ENCODE data around the gene PTPN21.
A peak's percentile ranks its signal among the peaks of the same experiment; 100 is the strongest.

PTPN21 gene

GRCh38 chr14:88463318-88463717 is 91.5 kb downstream of the PTPN21 start:
- DNase-seq = no peak

GRCh38 chr14:88454886-88455285 is 99.9 kb downstream of the PTPN21 start:
- peak; percentile 12 for DNase-seq

DNA sequence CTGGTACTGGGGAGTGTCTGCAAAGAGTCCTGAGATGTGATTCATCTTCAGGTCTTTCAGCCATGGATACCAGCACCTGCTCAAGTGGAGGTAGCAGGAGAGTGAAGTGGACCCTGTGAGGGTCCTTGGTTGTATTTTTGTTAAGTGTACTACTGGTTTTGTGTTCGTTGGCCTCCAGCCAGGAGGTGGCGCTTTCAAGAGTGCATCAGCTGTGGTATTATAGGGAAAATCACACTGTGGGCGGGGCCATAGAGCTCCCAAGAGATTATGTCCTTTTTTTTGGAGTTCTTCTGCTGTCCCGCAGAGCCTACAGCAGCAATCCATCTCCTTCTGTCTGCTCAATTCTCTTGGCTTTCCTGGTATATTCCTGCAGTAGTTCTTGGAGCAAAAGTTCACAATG is 102.6 kb downstream of the PTPN21 start:
- no peak for DNase-seq

- no peak for DNase-seq
Observed at GRCh38 chr14:88439088-88439487, 115.7 kb downstream of the PTPN21 start.

DNA sequence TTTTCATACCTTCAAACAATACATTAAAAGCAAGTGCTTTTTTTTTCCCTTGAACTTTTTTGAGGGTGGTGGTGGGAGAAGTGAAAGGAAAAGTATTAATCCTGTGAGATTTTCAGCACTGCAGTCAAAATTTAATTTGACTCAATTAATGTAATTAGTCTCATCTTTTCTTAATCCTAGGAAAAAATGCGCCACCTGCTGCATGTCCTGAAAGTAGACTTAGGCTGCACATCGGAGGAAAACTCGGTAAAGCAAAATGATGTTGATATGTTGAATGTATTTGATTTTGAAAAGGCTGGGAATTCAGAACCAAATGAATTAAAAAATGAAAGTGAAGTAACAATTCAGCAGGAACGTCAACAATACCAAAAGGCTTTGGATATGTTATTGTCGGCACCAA is 117.1 kb downstream of the PTPN21 start:
- DNase-seq = no peak

DNA sequence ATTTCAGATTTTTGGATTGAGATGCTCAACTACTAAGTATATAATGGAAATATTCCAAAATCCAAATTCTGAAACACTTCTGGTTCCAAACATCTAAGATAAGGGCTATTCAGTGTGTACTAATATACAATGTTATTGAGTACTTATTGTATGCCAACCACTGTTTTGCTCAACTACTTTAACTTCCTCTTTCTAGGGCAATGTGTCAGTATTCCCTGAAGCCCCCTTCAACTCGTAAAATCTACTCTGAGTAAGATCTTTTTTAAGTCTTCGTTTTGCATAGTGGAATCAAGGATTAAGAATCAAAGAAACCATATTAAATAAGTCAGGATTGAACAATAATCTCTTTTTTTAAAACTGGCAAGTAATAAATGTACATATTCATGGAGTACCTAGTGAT is 123.8 kb downstream of the PTPN21 start:
- no peak for DNase-seq

GRCh38 chr14:88426271-88426670 is 128.5 kb downstream of the PTPN21 start:
- no peak for DNase-seq

- no peak for DNase-seq
Observed at GRCh38 chr14:88424573-88424972, 130.2 kb downstream of the PTPN21 start.

GRCh38 chr14:88422919-88423650 is 131.7 kb downstream of the PTPN21 start:
- no peak for DNase-seq

DNA sequence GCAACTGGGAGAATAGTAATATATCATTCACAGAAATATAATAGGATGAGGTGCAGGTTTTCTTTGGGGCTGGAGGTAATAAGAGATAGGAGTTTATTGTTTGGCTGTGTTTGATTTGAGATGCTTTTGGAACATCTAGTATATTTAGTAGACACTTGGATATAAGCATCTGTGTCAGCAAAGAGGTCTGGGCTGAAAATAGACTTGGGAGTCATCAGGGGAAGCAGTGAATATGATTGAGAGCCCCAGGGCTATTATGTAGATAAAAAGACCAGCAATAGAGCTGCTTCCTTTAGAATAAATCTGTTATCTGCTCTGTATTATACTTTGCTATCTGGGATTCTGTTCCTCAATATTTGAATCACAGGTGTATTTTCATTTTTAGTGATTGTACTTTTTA is 132.8 kb downstream of the PTPN21 start:
- no peak for DNase-seq

- DNase-seq = no peak
Observed at GRCh38 chr14:88421286-88421685, 133.5 kb downstream of the PTPN21 start.

DNA sequence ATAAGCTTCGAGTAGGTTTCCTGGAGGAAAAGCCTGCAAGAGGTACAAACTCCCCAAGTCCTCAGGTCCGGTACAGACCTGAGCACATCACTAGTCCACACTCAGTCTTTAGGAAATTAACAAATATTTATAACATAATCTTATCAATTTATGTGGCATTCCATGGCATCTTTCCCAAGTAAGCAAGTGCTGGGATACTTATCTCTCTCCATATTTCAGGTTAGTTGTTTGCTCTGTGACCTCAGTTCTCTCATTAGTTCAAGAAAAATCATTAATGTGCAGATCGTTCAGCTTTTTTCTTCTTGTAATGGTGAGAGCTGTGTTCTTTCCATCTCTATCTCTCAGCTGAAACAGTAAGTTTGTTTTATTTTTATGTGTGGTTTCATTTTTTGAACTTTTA is 134.6 kb downstream of the PTPN21 start:
- no peak for DNase-seq

GRCh38 chr14:88417594-88417993 is 137.2 kb downstream of the PTPN21 start:
- no peak for DNase-seq

Data from retina (tissue), 1 donor.